HepG2 (cell line): ENCODE measurements around the gene HEPACAM2. TPM values are rescaled to one million over a fixed set of nuclear protein-coding genes. Genes with fewer than 3 reads are reported as not detected.

Experiments
- ATAC-seq: fragments of 200-7000 bp; cut with Tn5 transposase; 3 replicates; pipeline ENCODE4 v1.9.1; 2020; ENCODE audit warnings: mild to moderate bottlenecking, moderate library complexity
- BruUV-seq: library from RNA; stranded (reverse); fragments of 400-500 nt; replicated peaks from 2 replicates; lab custom pipeline; 2021; lab: Mats Ljungman, UMichigan
- CTCF ChIA-PET: fragments of 300-600 bp; formaldehyde crosslinking; extraction: SDS; loops from one replicate; lab custom pipeline; 2021; ENCODE audit warnings: low total read pairs, inconsistent platforms, low intra/inter-chr PET ratio; lab: Yijun Ruan, JAX
- POLR2A ChIA-PET: fragments of 350-600 bp; sonication (Branson Sonifier 250); formaldehyde crosslinking; loops from one replicate; lab custom pipeline; 2020; ENCODE audit warnings: antibody characterized with exemption, inconsistent platforms; lab: Yijun Ruan, JAX
- DNase-seq: peaks from one replicate; pipeline ENCODE4 v3.0.0-alpha.2; 2015; ENCODE audit warnings: low spot score
- FAIRE-seq: peaks from 3 replicates; lab custom pipeline; 2011; peaks lifted over from hg19 to GRCh38; lab: Jason Lieb, UNC
- H2AFZ ChIP-seq: one replicate; pipeline ENCODE4 v1.6.1; 2011; ENCODE audit warnings: low read length, inconsistent platforms
- H3K27ac ChIP-seq: fragments of 300-600 bp; 3 replicates; pipeline ENCODE4 v1.8.0; 2011; ENCODE audit warnings: mixed run types, mild to moderate bottlenecking, mixed read lengths, low read length, inconsistent platforms; ENCODE audit not compliant: insufficient read depth; ENCODE audit errors: extremely low read length
- H3K27me3 ChIP-seq, 2 experiments: fragments of 200-600 bp in 1 of 2; 2 replicates in 1 of 2; 3 replicates in 1 of 2; pipeline versions ENCODE4 v1.6.0 to v1.8.0; 2011; ENCODE audit warnings: low read length in 2 of 2, mild to moderate bottlenecking in 2 of 2, moderate library complexity in 2 of 2, inconsistent platforms in 1 of 2; ENCODE audit not compliant: insufficient read depth in 2 of 2, control insufficient read depth in 1 of 2
- H3K36me3 ChIP-seq, 2 experiments: fragments of 200-600 bp in 1 of 2; replicated peaks in 1 of 2; 2 replicates in 1 of 2; 3 replicates in 1 of 2; pipeline versions ENCODE4 v1.5.1 to v1.8.0; 2011; ENCODE audit warnings: low read length in 2 of 2, inconsistent platforms in 1 of 2; ENCODE audit not compliant: insufficient read depth in 2 of 2, control insufficient read depth in 1 of 2
- H3K4me1 ChIP-seq: 2 replicates; pipeline ENCODE4 v1.5.1; 2012; ENCODE audit warnings: low read length, inconsistent platforms; ENCODE audit not compliant: insufficient read depth
- H3K4me2 ChIP-seq: 2 replicates; pipeline ENCODE4 v1.6.0; 2011; ENCODE audit warnings: low read depth, low read length, inconsistent platforms
- H3K4me3 ChIP-seq, 3 experiments: fragments of 200-600 bp in 1 of 3; sonication (generic), shearing (Covaris generic) in 1 of 3; replicated peaks in 1 of 3; 2 replicates each; pipeline ENCODE4 v1.5.1; 2011 to 2016; ENCODE audit warnings: low read length in 3 of 3, inconsistent platforms in 2 of 3, low read depth in 2 of 3, mild to moderate bottlenecking in 2 of 3, control low read depth in 1 of 3, mixed read lengths in 1 of 3; ENCODE audit not compliant: insufficient read depth in 1 of 3
- H3K79me2 ChIP-seq: one replicate; pipeline ENCODE4 v1.6.1; 2011; ENCODE audit warnings: low read length, inconsistent platforms; ENCODE audit not compliant: insufficient read depth
- H3K9ac ChIP-seq: 2 replicates; pipeline ENCODE4 v1.6.0; 2011; ENCODE audit warnings: mild to moderate bottlenecking, low read depth, low read length, inconsistent platforms; ENCODE audit not compliant: insufficient read depth
- H3K9me3 ChIP-seq: 2 replicates; pipeline ENCODE4 v1.5.1; 2012; ENCODE audit warnings: mild to moderate bottlenecking, low read length
- H4K20me1 ChIP-seq: 2 replicates; pipeline ENCODE4 v1.6.0; 2011; ENCODE audit warnings: inconsistent platforms, mild to moderate bottlenecking, low read length, moderate library complexity; ENCODE audit not compliant: insufficient read depth
- CBX5 ChIP-seq: sonication (generic); formaldehyde crosslinking; IDR thresholded peaks from 2 replicates; pipeline ENCODE4 v1.4.0; 2020; ENCODE audit warnings: missing genetic modification reagents, borderline replicate concordance
- LCORL ChIP-seq, 2 experiments: fragments of 450-650 bp in 1 of 2; sonication (generic) in 1 of 2; formaldehyde crosslinking in 1 of 2; IDR thresholded peaks; 2 replicates each; pipeline versions ENCODE4 v1.5.0 to v1.6.1; 2017 to 2020; ENCODE audit warnings: antibody characterized with exemption in 1 of 2, missing genetic modification reagents in 1 of 2
- PHF20 ChIP-seq: sonication (generic); formaldehyde crosslinking; IDR thresholded peaks from 2 replicates; pipeline ENCODE4 v1.5.0; 2020; ENCODE audit warnings: mild to moderate bottlenecking, missing genetic modification reagents
- RBFOX2 ChIP-seq: fragments of 200-400 bp; formaldehyde crosslinking; IDR thresholded peaks from 2 replicates; pipeline ENCODE4 v1.6.1; 2017; ENCODE audit warnings: low read depth, mild to moderate bottlenecking, low read length
- STAT5B ChIP-seq: sonication (generic); formaldehyde crosslinking; IDR thresholded peaks from 2 replicates; pipeline ENCODE4 v1.4.0; 2020; ENCODE audit warnings: missing genetic modification reagents
- ZNF468 ChIP-seq: sonication (generic); formaldehyde crosslinking; IDR thresholded peaks from 2 replicates; pipeline ENCODE4 v1.8.0; 2022; ENCODE audit warnings: mild to moderate bottlenecking, moderate library complexity, missing genetic modification reagents
- ZNF749 ChIP-seq: sonication (generic); formaldehyde crosslinking; IDR thresholded peaks from 2 replicates; pipeline ENCODE4 v1.8.0; 2022; ENCODE audit warnings: mild to moderate bottlenecking, missing genetic modification reagents, moderate library complexity, borderline replicate concordance
- ZNF761 ChIP-seq: sonication (generic); formaldehyde crosslinking; conservative IDR thresholded peaks from 2 replicates; pipeline ENCODE4 v1.4.0; 2020; ENCODE audit warnings: mild to moderate bottlenecking, missing genetic modification reagents
- ZNF772 ChIP-seq: sonication (generic); formaldehyde crosslinking; IDR thresholded peaks from 2 replicates; pipeline ENCODE4 v1.5.0; 2020; ENCODE audit warnings: mild to moderate bottlenecking, missing genetic modification reagents
- ZNF773 ChIP-seq: sonication (generic); formaldehyde crosslinking; IDR thresholded peaks from 2 replicates; pipeline ENCODE4 v1.4.0; 2020; ENCODE audit warnings: missing genetic modification reagents, borderline replicate concordance
- WGBS: methylation state at CpG from one replicate; pipeline ENCODE4 v1.1.6; 2017; ENCODE audit warnings: low lambda C conversion rate; 5-methylcytosine and 5-hydroxymethylcytosine counted together
- in situ Hi-C: cut with HindIII; loops from 2 replicates; pipeline ENCODE4 v1.10.0; 2017; ENCODE audit warnings: low pct_unique_long_range_greater_than_20kb; ENCODE audit not compliant: extremely low pct_ligation_motif_present
- intact Hi-C: fragments of 100-400 bp; cut with micrococcal nuclease; formaldehyde crosslinking; loops from one replicate; pipeline ENCODE4 v1.10.0; 2022; ENCODE audit not compliant: unreplicated experiment
- polyA plus RNA-seq, 8 experiments: library from polyadenylated mRNA; depleted of rRNA in 3 of 8; stranded (reverse) in 7 of 8; unstranded in 1 of 8; fragments of >200 nt; fragmentation: Illumina TruSeq in 4 of 8; extraction: Trizol in 4 of 8; gene quantifications; 2 replicates each; pipeline versions ENCODE4 v1.2.1 to v1.2.3, GENCODE V29; 2011 to 2016; ENCODE audit warnings: low read depth in 4 of 8, missing spikeins in 1 of 8, mixed read lengths in 1 of 8; ENCODE audit not compliant: insufficient read depth in 1 of 8
- total RNA-seq, 5 experiments: library from RNA; depleted of rRNA; stranded (reverse); fragments of >200 nt; fragmentation: Illumina TruSeq; extraction: Trizol; gene quantifications; 2 replicates each; pipeline ENCODE4 v1.2.3, GENCODE V29; 2016; ENCODE audit warnings: low read depth in 1 of 5
- TF ChIP-seq, protein P1 (sequence below): sonication (generic); formaldehyde crosslinking; IDR thresholded peaks from 2 replicates; pipeline ENCODE4 v1.5.0; 2020; ENCODE audit warnings: mild to moderate bottlenecking, missing genetic modification reagents
- TF ChIP-seq, protein P2 (sequence below): sonication (generic); formaldehyde crosslinking; IDR thresholded peaks from 2 replicates; pipeline ENCODE4 v1.4.0; 2020; ENCODE audit warnings: mild to moderate bottlenecking, missing genetic modification reagents, borderline replicate concordance

HEPACAM2 gene
- total and polyA plus RNA-seq, 2 of the 13 experiments (the other 11 are each of a cell fraction or from before 2014, with no cell fraction given): not detected

DNA sequence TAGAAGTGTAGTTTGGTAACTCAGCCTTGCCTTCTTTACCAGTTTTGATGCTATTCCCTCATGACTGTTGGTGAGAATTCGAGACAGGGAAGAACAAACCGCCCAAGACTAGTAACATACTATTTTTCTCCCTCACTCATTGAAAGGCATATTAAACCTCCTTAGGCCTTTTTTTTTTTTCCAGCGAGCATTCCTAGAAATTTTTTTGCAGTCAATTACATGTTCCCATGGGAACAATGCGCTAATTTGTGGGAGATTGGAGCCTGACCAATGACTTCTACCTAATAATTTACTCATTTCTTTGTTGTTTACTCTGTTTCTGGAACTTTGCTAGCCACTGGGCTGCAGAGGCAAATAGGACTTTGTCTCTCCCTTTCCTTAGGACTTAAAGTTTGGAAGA is 11.9 kb upstream of the HEPACAM2 start:
- Histone ChIP-seq H3K79me2 (peaks cover 14% of the 10 kb centered on the region), H3K9ac (no peak overlapping the region), H3K27ac (no peak overlapping the region), H2AFZ (no peak overlapping the region), H3K27me3 (no peaks in the 10 kb centered on the region), H3K36me3 (0 out of 5 replicates have a peak, but pooled peaks cover 0 to 3% of the 10 kb centered on the region in 2 experiments), H4K20me1 (no peaks in the 10 kb centered on the region), H3K9me3 (no peaks in the 10 kb centered on the region), H3K4me1 (peaks cover 11% of the 10 kb centered on the region), H3K4me3 (no peak overlapping the region), H3K4me2 (no peak overlapping the region)
- ATAC-seq: no peak
- POLR2A ChIA-PET: no interaction called here
- no TSS peak for BruUV-seq
- intact Hi-C loops (no loop called here), in situ Hi-C loops (no loop called here)
- CTCF ChIA-PET: no interaction called here
- TF ChIP-seq, protein P1, sequence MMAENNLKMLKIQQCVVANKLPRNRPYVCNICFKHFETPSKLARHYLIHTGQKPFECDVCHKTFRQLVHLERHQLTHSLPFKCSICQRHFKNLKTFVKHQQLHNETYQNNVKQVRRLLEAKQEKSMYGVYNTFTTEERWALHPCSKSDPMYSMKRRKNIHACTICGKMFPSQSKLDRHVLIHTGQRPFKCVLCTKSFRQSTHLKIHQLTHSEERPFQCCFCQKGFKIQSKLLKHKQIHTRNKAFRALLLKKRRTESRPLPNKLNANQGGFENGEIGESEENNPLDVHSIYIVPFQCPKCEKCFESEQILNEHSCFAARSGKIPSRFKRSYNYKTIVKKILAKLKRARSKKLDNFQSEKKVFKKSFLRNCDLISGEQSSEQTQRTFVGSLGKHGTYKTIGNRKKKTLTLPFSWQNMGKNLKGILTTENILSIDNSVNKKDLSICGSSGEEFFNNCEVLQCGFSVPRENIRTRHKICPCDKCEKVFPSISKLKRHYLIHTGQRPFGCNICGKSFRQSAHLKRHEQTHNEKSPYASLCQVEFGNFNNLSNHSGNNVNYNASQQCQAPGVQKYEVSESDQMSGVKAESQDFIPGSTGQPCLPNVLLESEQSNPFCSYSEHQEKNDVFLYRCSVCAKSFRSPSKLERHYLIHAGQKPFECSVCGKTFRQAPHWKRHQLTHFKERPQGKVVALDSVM (CRISPR knock-in tag): no peak
- TF ChIP-seq RBFOX2 (no peak), CBX5 (CRISPR knock-in tag) (no peak), ZNF761 (CRISPR knock-in tag) (no peak), STAT5B (CRISPR knock-in tag) (no peak), LCORL (IDR thresholded peaks at IDR 0.05) (no peak), LCORL (CRISPR knock-in tag; IDR thresholded peaks at IDR 0.05) (no peak), ZNF749 (CRISPR knock-in tag) (no peak), ZNF468 (CRISPR knock-in tag) (no peak), ZNF773 (CRISPR knock-in tag) (no peak), PHF20 (CRISPR knock-in tag) (no peak), ZNF772 (no peak)
- TF ChIP-seq, protein P2, sequence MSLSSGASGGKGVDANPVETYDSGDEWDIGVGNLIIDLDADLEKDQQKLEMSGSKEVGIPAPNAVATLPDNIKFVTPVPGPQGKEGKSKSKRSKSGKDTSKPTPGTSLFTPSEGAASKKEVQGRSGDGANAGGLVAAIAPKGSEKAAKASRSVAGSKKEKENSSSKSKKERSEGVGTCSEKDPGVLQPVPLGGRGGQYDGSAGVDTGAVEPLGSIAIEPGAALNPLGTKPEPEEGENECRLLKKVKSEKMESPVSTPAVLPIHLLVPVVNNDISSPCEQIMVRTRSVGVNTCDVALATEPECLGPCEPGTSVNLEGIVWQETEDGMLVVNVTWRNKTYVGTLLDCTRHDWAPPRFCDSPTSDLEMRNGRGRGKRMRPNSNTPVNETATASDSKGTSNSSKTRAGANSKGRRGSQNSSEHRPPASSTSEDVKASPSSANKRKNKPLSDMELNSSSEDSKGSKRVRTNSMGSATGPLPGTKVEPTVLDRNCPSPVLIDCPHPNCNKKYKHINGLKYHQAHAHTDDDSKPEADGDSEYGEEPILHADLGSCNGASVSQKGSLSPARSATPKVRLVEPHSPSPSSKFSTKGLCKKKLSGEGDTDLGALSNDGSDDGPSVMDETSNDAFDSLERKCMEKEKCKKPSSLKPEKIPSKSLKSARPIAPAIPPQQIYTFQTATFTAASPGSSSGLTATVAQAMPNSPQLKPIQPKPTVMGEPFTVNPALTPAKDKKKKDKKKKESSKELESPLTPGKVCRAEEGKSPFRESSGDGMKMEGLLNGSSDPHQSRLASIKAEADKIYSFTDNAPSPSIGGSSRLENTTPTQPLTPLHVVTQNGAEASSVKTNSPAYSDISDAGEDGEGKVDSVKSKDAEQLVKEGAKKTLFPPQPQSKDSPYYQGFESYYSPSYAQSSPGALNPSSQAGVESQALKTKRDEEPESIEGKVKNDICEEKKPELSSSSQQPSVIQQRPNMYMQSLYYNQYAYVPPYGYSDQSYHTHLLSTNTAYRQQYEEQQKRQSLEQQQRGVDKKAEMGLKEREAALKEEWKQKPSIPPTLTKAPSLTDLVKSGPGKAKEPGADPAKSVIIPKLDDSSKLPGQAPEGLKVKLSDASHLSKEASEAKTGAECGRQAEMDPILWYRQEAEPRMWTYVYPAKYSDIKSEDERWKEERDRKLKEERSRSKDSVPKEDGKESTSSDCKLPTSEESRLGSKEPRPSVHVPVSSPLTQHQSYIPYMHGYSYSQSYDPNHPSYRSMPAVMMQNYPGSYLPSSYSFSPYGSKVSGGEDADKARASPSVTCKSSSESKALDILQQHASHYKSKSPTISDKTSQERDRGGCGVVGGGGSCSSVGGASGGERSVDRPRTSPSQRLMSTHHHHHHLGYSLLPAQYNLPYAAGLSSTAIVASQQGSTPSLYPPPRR (CRISPR knock-in tag): no peak
- 89% methylated on average over 4 of the region's 4 CpGs for WGBS
- no peak for DNase-seq
- no peak for FAIRE-seq
